MG63 (cell line): ENCODE results near the gene CMTR1. TPM values are rescaled to one million over a fixed set of nuclear protein-coding genes. Genes with fewer than 3 reads are reported as not detected.

Experiments
- DNase-seq: peaks from one replicate; pipeline ENCODE4 v3.0.0-alpha.2; 2020
- H3K27me3 ChIP-seq: fragments of 250-450 bp; sonication (Bioruptor Pico); 2 replicates; pipeline ENCODE4 v1.5.1; 2020; ENCODE audit warnings: mild to moderate bottlenecking, moderate library complexity
- H3K36me3 ChIP-seq: fragments of 250-450 bp; sonication (Bioruptor Pico); 2 replicates; pipeline ENCODE4 v1.5.1; 2020; ENCODE audit warnings: mild to moderate bottlenecking, moderate library complexity
- H3K4me3 ChIP-seq: fragments of 250-450 bp; sonication (Bioruptor Pico); 2 replicates; pipeline ENCODE4 v1.5.1; 2020; ENCODE audit warnings: mild to moderate bottlenecking, moderate library complexity
- H3K9me3 ChIP-seq: fragments of 250-450 bp; sonication (Bioruptor Pico); 2 replicates; pipeline ENCODE4 v1.5.1; 2020; ENCODE audit warnings: mild to moderate bottlenecking, moderate library complexity
- total RNA-seq: library from RNA; depleted of rRNA; stranded (reverse); fragments of >200 nt; shearing (Covaris generic); gene quantifications from 2 replicates; pipeline ENCODE4 v1.2.3, GENCODE V29; 2014; ENCODE audit warnings: low replicate concordance

Gene CMTR1
- total RNA-seq, 1 experiment from 2014 or later = 30.3 TPM

DNA sequence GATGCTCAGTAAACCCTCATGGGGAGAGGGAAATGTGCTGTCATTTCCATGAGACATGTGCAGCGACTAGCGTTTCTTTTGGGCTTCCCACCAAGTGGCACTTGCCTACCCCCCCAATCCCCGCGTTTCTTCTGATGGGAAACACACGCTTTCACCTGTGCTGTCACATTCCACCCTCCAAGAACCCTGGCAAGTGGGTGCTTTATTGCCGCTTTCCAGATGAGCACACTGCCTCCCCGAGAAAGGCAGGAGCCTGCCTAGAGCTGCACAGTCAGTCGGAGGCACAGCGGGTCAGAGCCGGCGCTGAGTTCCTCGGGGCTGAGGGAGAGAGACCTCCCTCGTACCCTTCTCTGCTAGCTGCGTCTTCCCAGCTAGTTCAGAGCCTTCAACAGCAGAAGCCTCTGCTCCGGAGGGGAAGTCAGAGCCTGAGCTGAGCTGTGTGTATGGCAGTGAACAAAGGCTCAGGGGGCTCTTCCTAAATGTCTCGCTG, 78.9 kb downstream of the CMTR1 start:
- no peak for DNase-seq
- H3K4me3 ChIP-seq = no peak overlapping the region
- no peaks in the 10 kb centered on the region for H3K36me3 ChIP-seq
- H3K9me3 ChIP-seq = no peaks in the 10 kb centered on the region
- H3K27me3 ChIP-seq = no peaks in the 10 kb centered on the region

GRCh38 chr6:37512400-37513011, 79.5 kb downstream of the CMTR1 start:
- no peak for DNase-seq
- H3K36me3 ChIP-seq = no peaks in the 10 kb centered on the region
- no peaks in the 10 kb centered on the region for H3K9me3 ChIP-seq
- no peak overlapping the region for H3K4me3 ChIP-seq
- no peaks in the 10 kb centered on the region for H3K27me3 ChIP-seq

DNA sequence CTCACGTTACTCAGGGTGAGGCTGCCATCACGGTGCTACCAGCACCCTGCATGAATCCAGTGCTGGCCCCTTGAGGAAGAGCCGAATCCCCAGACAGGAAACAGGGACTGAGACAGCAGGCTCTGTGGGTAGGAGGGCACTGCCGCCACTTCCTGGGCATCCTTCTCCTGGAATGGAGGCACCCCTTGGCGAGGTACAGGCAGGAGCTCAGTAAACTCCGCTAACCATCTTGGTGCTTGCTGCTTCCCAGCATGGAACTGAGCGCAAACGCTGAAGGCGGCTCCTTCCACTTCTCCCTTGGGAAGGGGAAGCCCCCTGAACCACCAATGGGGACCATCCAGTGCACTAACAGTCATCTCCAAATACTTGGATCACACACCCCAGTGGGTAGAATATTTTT, 80.1 kb downstream of the CMTR1 start:
- DNase-seq = no peak
- Histone ChIP-seq H3K27me3 (no peaks in the 10 kb centered on the region), H3K36me3 (no peaks in the 10 kb centered on the region), H3K4me3 (no peak overlapping the region), H3K9me3 (no peaks in the 10 kb centered on the region)

GRCh38 chr6:37513576-37513975, 80.6 kb downstream of the CMTR1 start:
- Histone ChIP-seq H3K4me3 (no peak overlapping the region), H3K9me3 (no peaks in the 10 kb centered on the region), H3K27me3 (no peaks in the 10 kb centered on the region), H3K36me3 (no peaks in the 10 kb centered on the region)
- DNase-seq = no peak

GRCh38 chr6:37514321-37514771, 81.3 kb downstream of the CMTR1 start:
- no peaks in the 10 kb centered on the region for H3K36me3 ChIP-seq
- peak; percentile 71 for DNase-seq
- no peak overlapping the region for H3K4me3 ChIP-seq
- no peaks in the 10 kb centered on the region for H3K9me3 ChIP-seq
- no peaks in the 10 kb centered on the region for H3K27me3 ChIP-seq

- H3K4me3 ChIP-seq = no peak overlapping the region
- no peak for DNase-seq
Measured at GRCh38 chr6:37514837-37515236, 81.8 kb downstream of the CMTR1 start.

GRCh38 chr6:37515712-37516075, 82.7 kb downstream of the CMTR1 start:
- Histone ChIP-seq H3K4me3 (no peak overlapping the region), H3K36me3 (no peaks in the 10 kb centered on the region), H3K9me3 (no peaks in the 10 kb centered on the region), H3K27me3 (no peaks in the 10 kb centered on the region)
- DNase-seq = no peak

More at GRCh38 chr6:37514837-37515236, 81.8 kb downstream of the CMTR1 start:
- Histone ChIP-seq H3K9me3 (no peaks in the 10 kb centered on the region), H3K27me3 (no peaks in the 10 kb centered on the region), H3K36me3 (no peaks in the 10 kb centered on the region)

DNA sequence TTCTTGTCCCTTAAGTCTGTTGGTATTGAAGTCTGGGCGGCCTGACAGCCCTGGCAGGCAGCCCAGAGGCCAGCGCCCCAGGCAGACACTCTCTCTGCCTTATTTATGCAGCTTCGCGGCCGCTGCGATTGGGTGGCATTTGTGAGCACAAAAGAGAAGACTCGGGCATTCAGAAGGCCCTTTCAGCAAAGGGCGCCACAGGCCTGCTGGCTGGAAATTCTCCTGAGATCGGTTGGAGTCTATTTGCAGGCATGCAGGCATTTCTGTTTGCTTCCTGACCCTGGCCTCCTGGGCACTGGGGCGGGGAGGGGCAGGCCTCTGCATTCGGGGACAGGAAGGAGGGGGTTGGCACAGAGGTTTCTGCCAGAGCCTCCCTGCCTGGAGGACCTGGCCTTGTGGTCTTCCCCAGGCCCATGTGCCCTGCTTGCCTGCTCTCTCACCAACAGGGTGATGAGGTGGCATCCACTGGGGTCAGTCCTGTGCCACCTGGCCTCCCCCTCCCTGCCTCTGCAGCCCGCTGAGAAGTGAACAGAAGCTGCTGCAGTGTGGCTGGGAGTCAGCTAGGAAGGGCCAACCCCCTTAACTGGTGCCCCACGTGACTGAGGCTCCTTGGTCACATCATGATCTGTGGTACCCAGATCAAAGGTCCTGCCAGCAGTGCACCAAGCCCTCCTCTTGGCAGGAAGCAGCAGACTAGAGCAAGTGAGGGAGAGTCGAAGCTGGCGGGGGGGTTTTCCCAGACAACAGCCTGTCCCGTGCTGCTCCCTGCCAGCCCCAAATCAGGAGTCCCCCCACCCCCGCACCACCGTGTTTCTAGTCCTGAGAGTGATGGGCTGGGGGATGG, 83.3 kb downstream of the CMTR1 start:
- Histone ChIP-seq H3K27me3 (no peaks in the 10 kb centered on the region), H3K9me3 (no peaks in the 10 kb centered on the region), H3K36me3 (no peaks in the 10 kb centered on the region), H3K4me3 (no peak overlapping the region)
- no peak for DNase-seq

DNA sequence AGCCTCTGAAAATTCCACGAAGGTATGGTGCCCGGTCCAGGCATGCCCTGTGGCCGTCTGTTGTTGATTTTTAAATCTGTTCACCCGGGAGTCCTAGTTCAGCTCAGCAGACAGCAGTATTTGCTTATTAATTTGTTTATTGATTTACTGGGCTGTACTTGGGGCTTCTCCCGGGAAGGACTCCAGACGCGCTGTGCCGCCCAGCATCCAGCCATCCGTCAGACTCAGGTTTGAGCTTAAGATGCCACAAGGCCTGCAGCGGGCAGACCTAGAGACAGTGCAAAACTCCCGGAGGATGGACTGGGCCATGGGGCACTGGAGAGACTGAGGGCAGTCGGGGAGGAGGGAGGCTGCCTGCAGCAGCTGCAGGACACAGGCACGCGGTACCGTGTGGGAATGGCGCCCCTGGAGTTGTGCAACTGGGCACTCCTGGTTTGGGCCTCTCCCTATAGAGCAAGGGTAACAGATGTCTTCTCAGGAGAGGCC, 83.9 kb downstream of the CMTR1 start:
- no peaks in the 10 kb centered on the region for H3K36me3 ChIP-seq
- H3K4me3 ChIP-seq = no peak overlapping the region
- no peaks in the 10 kb centered on the region for H3K9me3 ChIP-seq
- no peaks in the 10 kb centered on the region for H3K27me3 ChIP-seq
- no peak for DNase-seq

- no peaks in the 10 kb centered on the region for H3K27me3 ChIP-seq
- DNase-seq = no peak
- no peak overlapping the region for H3K4me3 ChIP-seq
- H3K36me3 ChIP-seq = no peaks in the 10 kb centered on the region
- H3K9me3 ChIP-seq = no peaks in the 10 kb centered on the region
Measured at GRCh38 chr6:37517411-37517812, 84.4 kb downstream of the CMTR1 start.

DNA sequence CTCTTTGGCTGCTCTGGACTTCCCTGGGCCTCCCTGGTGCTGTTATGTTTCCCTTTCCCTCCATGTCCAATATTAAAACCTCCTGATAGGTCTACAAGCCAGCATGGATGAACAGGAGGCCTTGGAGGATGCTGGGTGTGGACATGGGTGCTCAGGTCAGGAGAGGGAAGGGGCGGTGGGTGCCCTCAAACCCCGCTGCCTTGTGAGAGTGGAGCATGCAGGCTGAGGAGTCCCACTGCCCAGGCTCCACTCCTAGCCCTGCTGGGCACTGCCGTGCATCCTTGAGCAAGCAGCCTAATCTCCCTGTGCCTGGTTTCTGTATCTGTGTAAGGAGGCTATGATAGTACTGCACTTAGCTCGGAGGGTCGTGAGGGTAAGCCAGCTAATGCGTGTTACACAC, 85.1 kb downstream of the CMTR1 start:
- H3K4me3 ChIP-seq = no peak overlapping the region
- no peaks in the 10 kb centered on the region for H3K27me3 ChIP-seq
- no peak for DNase-seq
- no peaks in the 10 kb centered on the region for H3K36me3 ChIP-seq
- H3K9me3 ChIP-seq = no peaks in the 10 kb centered on the region

- DNase-seq = no peak
- Histone ChIP-seq H3K4me3 (no peak overlapping the region), H3K36me3 (no peaks in the 10 kb centered on the region), H3K9me3 (no peaks in the 10 kb centered on the region), H3K27me3 (no peaks in the 10 kb centered on the region)
Measured at GRCh38 chr6:37519461-37519860, 86.4 kb downstream of the CMTR1 start.

DNA sequence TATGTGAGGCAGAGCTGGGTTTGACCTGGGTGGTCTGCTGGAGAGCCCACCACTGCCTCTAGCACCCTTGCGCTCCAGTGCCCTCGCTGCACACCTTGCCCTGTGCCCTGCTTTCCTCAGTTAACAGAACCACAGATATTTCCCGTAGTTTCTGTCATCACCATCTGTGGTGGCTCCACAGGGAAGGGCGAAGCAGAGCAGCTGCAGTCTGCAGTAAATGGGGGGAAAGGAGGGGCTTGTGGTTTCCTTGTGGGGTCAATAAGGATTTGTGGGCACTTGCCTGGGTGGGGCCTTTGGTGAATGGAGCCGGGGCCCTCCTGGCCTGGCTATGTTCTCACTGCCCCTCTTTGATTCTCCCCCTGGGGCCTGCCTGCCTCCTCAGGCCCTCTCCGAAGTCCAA, 87.9 kb downstream of the CMTR1 start:
- Histone ChIP-seq H3K4me3 (no peak overlapping the region), H3K9me3 (no peaks in the 10 kb centered on the region), H3K27me3 (no peaks in the 10 kb centered on the region), H3K36me3 (no peaks in the 10 kb centered on the region)
- no peak for DNase-seq

DNA sequence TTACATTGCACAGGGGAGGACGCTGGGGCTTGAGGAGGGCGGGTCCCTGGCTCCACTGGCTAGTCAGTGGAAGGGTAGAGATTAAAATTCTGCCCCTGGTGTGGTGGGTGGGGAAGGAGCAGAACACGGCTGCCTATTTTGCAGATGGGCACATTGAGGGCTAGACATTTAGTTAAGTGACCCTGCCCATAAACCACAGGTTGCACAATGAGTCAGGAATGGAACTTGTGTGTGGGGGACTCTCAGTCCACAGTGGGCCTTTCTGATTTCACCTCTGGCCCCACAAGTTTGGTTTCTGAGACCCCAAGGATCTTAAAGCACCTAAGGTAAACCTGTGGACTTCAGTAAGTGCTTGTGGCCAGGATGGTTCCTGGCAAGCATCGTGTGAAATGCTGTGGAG, 88.7 kb downstream of the CMTR1 start:
- no peaks in the 10 kb centered on the region for H3K36me3 ChIP-seq
- no peaks in the 10 kb centered on the region for H3K27me3 ChIP-seq
- DNase-seq = no peak
- H3K9me3 ChIP-seq = no peaks in the 10 kb centered on the region
- H3K4me3 ChIP-seq = no peak overlapping the region

GRCh38 chr6:37522836-37523235, 89.8 kb downstream of the CMTR1 start:
- Histone ChIP-seq H3K9me3 (no peaks in the 10 kb centered on the region), H3K36me3 (no peaks in the 10 kb centered on the region), H3K27me3 (no peaks in the 10 kb centered on the region), H3K4me3 (no peak overlapping the region)
- no peak for DNase-seq

GRCh38 chr6:37523412-37523811, 90.4 kb downstream of the CMTR1 start:
- Histone ChIP-seq H3K36me3 (no peaks in the 10 kb centered on the region), H3K9me3 (no peaks in the 10 kb centered on the region), H3K27me3 (no peaks in the 10 kb centered on the region), H3K4me3 (no peak overlapping the region)
- no peak for DNase-seq

GRCh38 chr6:37524025-37524969, 91.3 kb downstream of the CMTR1 start:
- no peaks in the 10 kb centered on the region for H3K36me3 ChIP-seq
- H3K27me3 ChIP-seq = no peaks in the 10 kb centered on the region
- H3K4me3 ChIP-seq = no peak overlapping the region
- DNase-seq = peak; percentile 78
- no peaks in the 10 kb centered on the region for H3K9me3 ChIP-seq
